ENCODE results near the gene ABLIM2. TPM values are rescaled to one million over a fixed set of nuclear protein-coding genes. Genes with fewer than 3 reads are reported as not detected.
A peak's percentile ranks its signal among the peaks of the same experiment; 100 is the strongest.

Gene ABLIM2
- polyA plus RNA-seq, 1 donor from 2014 or later, result 1.3 TPM

- no peak overlapping the region for H3K27ac Mint-ChIP-seq
- H3K4me3 Mint-ChIP-seq, result no peak overlapping the region
- no peaks in the 10 kb centered on the region for H3K9me3 Mint-ChIP-seq
- no peaks in the 10 kb centered on the region for H3K4me1 Mint-ChIP-seq
- peaks cover 5% of the 10 kb centered on the region for H3K27me3 Mint-ChIP-seq
- no peaks in the 10 kb centered on the region for H3K36me3 Mint-ChIP-seq
Observed at GRCh38 chr4:8123870-8124269, 34.7 kb downstream of the ABLIM2 start.

DNA sequence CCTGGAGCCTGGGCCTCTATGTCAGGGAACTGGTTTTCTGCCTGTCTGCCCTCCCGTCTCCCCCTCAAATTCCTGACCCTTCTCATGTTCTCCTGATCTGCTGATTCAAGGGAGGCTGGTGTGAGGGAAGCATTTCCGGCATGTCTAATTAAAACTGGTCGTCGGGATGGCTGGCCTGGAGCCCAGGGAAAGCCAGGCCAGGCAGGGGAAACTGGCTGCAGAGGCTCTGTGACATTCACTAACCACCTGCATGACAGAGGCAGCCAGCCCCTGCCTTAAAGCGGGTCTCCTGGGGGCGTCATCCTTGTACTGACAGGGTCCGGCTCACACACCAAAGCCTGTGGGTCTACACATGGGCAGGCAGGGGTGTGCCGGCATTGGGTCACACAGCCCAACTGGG, 35.2 kb downstream of the ABLIM2 start:
- Mint-ChIP-seq H3K4me1 (no peaks in the 10 kb centered on the region), H3K9me3 (no peaks in the 10 kb centered on the region), H3K27ac (no peak overlapping the region), H3K36me3 (no peaks in the 10 kb centered on the region), H3K27me3 (peaks cover 5% of the 10 kb centered on the region), H3K4me3 (no peak overlapping the region)

- H3K4me1 Mint-ChIP-seq, result no peaks in the 10 kb centered on the region
- no peak overlapping the region for H3K4me3 Mint-ChIP-seq
- H3K27me3 Mint-ChIP-seq, result peaks cover 5% of the 10 kb centered on the region
- H3K36me3 Mint-ChIP-seq, result no peaks in the 10 kb centered on the region
- no peaks in the 10 kb centered on the region for H3K9me3 Mint-ChIP-seq
- H3K27ac Mint-ChIP-seq, result no peak overlapping the region
Observed at GRCh38 chr4:8122746-8123145, 35.9 kb downstream of the ABLIM2 start.

- Mint-ChIP-seq H3K27me3 (peaks cover 2% of the 10 kb centered on the region), H3K4me1 (peaks cover 0 to 1% (median 0%) of the 10 kb centered on the region in 3 donors), H3K9me3 (no peaks in the 10 kb centered on the region), H3K36me3 (no peaks in the 10 kb centered on the region), H3K27ac (no peak overlapping the region), H3K4me3 (no peak overlapping the region)
Observed at GRCh38 chr4:8121292-8122015, 37.2 kb downstream of the ABLIM2 start.

DNA sequence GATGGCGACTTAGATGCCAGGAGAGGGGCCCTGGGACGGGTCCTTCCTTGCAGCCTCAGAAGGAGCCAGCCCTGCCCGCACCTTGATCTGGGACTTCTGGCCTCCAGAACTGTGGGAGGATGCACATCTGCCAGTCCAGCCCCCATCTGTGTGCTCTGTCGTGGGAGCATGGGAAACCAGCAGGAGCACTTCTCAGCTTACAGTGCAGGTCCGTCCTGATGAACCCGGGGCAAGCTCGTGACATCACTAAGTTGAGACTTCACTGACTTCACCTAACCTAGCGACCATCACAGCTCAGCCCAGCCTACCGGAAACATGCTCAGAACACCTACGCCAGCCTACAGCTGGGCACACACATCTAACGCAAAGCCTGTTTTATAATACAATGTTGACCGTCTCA, 38.1 kb downstream of the ABLIM2 start:
- Mint-ChIP-seq H3K9me3 (no peaks in the 10 kb centered on the region), H3K4me1 (peaks cover 0 to 1% (median 0%) of the 10 kb centered on the region in 3 donors), H3K36me3 (no peaks in the 10 kb centered on the region), H3K4me3 (no peak overlapping the region), H3K27me3 (peaks cover 2% of the 10 kb centered on the region), H3K27ac (no peak overlapping the region)

DNA sequence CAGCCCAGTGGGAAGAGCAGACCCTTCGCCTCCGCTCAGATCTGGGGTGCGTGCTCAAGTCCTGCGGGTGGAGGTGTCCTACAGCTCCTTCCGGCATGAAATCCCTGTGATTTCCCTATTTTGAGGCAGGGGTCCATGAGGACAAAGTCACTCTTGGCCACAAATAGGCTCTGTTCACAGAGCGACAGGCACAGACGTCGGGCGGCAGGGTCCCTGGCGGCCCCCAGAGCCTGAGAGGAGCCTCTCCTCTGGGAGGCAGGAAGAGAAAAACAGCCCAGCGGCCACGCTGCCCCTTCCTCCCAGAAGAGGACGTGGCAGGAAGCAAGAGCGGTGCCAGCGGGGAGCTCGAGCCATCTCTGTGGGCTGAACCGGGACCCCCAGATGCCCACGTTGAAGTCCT, 38.7 kb downstream of the ABLIM2 start:
- H3K27me3 Mint-ChIP-seq, result peaks cover 3% of the 10 kb centered on the region
- H3K36me3 Mint-ChIP-seq, result no peaks in the 10 kb centered on the region

DNA sequence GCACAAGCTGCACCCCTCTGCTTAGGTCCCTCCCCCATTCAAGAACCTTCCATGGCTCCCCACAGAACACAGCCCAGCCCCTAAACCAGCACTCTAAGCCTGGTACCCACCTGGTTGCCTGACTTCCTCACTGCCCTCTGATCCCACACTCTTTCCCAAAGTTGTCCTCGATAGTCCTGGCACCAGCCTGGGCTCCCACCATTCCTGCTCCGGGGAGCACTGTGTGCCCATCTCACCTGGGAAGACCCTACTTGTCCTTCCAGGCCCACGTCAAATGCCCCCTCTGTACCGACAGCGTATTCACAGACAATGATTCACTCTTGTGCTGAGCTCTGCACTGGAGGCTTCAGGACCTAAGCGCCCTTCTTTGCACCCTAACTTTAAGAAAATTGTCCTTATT, 40.1 kb downstream of the ABLIM2 start:
- H3K4me1 Mint-ChIP-seq, result peaks cover 0 to 4% (median 0%) of the 10 kb centered on the region in 3 donors
- no peaks in the 10 kb centered on the region for H3K9me3 Mint-ChIP-seq
- no peak overlapping the region for H3K4me3 Mint-ChIP-seq
- H3K27ac Mint-ChIP-seq, result no peak overlapping the region
- H3K27me3 Mint-ChIP-seq, result peaks cover 5% of the 10 kb centered on the region
- H3K36me3 Mint-ChIP-seq, result no peaks in the 10 kb centered on the region

More for the DNA sequence above, 38.7 kb downstream of the ABLIM2 start:
- H3K4me3 Mint-ChIP-seq, result no peak overlapping the region
- H3K9me3 Mint-ChIP-seq, result no peaks in the 10 kb centered on the region
- H3K27ac Mint-ChIP-seq, result no peak overlapping the region
- peaks cover 0 to 3% (median 0%) of the 10 kb centered on the region in 3 donors for H3K4me1 Mint-ChIP-seq

GRCh38 chr4:8118035-8118434, 40.6 kb downstream of the ABLIM2 start:
- no peaks in the 10 kb centered on the region for H3K9me3 Mint-ChIP-seq
- H3K4me3 Mint-ChIP-seq, result no peak overlapping the region
- H3K36me3 Mint-ChIP-seq, result no peaks in the 10 kb centered on the region
- peaks cover 0 to 4% (median 0%) of the 10 kb centered on the region in 3 donors for H3K4me1 Mint-ChIP-seq
- H3K27me3 Mint-ChIP-seq, result peaks cover 3% of the 10 kb centered on the region
- H3K27ac Mint-ChIP-seq, result no peak overlapping the region

DNA sequence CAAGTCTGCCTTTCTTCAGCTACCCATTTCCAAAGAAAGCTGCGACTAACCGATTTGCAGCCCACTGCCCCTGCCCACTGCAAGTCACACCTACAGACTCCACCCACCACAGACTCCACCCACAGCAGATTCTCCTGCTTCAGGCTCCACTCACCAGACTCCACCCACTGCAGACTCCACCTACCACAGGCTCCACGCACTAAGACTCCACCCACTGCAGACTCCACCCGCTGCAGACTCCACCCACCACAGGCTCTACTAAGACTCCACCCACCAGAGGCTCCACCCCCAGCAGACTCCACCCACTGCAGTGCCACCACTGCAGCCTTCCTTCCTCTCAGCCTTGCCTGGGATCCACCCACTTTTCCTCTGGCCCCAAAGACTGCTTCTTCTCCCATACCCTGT, 41.3 kb downstream of the ABLIM2 start:
- Mint-ChIP-seq H3K4me3 (no peak overlapping the region), H3K9me3 (no peaks in the 10 kb centered on the region), H3K27ac (no peak overlapping the region), H3K4me1 (peaks cover 0 to 4% (median 0%) of the 10 kb centered on the region in 3 donors), H3K27me3 (peaks cover 3% of the 10 kb centered on the region), H3K36me3 (no peaks in the 10 kb centered on the region)

GRCh38 chr4:8115916-8116315, 42.7 kb downstream of the ABLIM2 start:
- Mint-ChIP-seq H3K9me3 (peaks cover 0 to 2% (median 0%) of the 10 kb centered on the region in 3 donors), H3K27me3 (peaks cover 5% of the 10 kb centered on the region), H3K36me3 (no peaks in the 10 kb centered on the region), H3K4me3 (no peak overlapping the region), H3K27ac (no peak overlapping the region), H3K4me1 (peaks cover 0 to 4% (median 0%) of the 10 kb centered on the region in 3 donors)

DNA sequence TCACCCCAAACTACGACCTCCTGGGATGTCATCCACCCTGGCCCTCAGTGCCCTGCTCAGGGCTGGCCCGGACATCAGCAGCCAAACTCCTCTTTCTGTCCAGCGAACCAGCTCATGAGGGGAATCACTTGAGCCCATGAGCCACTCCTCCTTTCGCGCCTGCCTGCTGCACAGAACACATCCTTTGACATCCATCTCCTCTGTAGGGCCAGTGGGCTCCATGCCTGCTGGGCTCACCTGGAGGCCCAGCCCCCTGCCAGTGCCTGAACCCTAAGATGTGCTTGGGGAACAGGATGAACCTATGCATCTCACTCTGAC, 43.5 kb downstream of the ABLIM2 start:
- Mint-ChIP-seq H3K36me3 (no peaks in the 10 kb centered on the region), H3K4me3 (no peak overlapping the region), H3K27ac (no peak overlapping the region), H3K9me3 (peaks cover 0 to 2% (median 0%) of the 10 kb centered on the region in 3 donors), H3K4me1 (peaks cover 0 to 4% (median 0%) of the 10 kb centered on the region in 3 donors), H3K27me3 (peaks cover 7% of the 10 kb centered on the region)

- Mint-ChIP-seq H3K4me1 (peaks cover 0 to 4% (median 0%) of the 10 kb centered on the region in 3 donors), H3K27ac (no peak overlapping the region), H3K36me3 (no peaks in the 10 kb centered on the region), H3K9me3 (peaks cover 0 to 2% (median 0%) of the 10 kb centered on the region in 3 donors), H3K27me3 (peaks cover 7% of the 10 kb centered on the region), H3K4me3 (no peak overlapping the region)
Observed at GRCh38 chr4:8114456-8115202, 44.0 kb downstream of the ABLIM2 start.

DNA sequence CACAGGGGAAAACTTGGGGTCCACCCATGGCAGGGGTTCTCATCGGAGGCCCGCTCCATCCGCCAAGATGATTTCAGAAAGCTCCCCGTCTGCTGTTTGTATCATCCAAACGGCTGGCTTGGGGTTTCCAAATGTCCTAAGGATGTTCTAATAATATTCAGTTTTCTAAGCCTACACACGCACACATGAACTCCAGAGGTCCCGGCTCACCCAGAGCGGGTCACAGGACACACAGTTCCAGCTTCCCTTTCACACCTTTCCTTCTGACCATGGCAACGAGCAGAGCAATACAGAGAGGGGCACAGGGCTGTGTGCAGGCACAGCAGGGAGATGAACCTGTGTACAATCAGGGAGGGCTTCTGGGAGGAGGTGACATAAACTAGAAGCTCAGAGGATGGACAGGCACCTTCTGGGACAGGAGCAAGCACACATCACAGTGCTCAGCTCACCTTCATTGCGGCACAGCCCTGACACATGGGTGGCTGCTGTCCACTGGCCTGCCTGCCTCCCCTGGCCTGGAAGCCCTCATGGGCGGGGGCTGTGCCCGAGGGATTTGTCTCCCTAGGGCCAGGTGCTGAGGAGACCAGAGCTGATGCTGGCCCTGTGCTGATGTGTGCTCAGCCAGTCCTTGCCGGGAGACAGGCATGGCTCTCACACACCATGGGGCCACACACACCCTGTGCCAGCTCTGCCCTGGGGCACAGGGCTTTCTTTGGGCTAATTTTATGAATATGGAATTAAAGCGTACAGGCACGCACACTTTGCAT, 44.8 kb downstream of the ABLIM2 start:
- Mint-ChIP-seq H3K9me3 (peaks cover 0 to 2% (median 0%) of the 10 kb centered on the region in 3 donors), H3K4me3 (no peak overlapping the region), H3K27me3 (peaks cover 7% of the 10 kb centered on the region), H3K27ac (no peak overlapping the region), H3K36me3 (no peaks in the 10 kb centered on the region), H3K4me1 (peaks cover 0 to 4% (median 0%) of the 10 kb centered on the region in 3 donors)

DNA sequence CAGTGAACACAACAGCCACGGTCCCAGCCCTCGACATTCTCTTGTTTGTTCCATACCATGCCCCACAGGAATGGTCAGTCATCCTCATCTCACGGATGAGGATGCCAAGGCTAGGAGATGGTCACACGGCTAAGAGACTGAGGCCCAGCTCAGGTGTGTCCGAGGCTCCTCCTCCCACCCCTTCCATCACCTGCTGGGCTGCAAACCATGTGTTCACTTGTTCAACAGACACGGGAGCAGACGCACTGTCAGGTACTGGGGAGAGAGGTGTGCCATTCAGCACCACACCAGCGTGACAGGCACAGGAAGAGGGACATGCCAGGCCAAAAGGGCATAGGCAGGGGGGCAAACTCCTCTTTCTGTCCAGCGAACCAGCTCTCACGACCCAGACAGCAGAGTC, 45.9 kb downstream of the ABLIM2 start:
- H3K27ac Mint-ChIP-seq, result no peak overlapping the region
- H3K27me3 Mint-ChIP-seq, result peaks cover 7% of the 10 kb centered on the region
- no peak overlapping the region for H3K4me3 Mint-ChIP-seq

GRCh38 chr4:8112036-8112576, 46.5 kb downstream of the ABLIM2 start:
- H3K9me3 Mint-ChIP-seq, result peaks cover 0 to 2% (median 0%) of the 10 kb centered on the region in 3 donors
- no peaks in the 10 kb centered on the region for H3K36me3 Mint-ChIP-seq
- H3K4me3 Mint-ChIP-seq, result peak overlapping the region in 1 of 4 donors; percentile 9
- peaks cover 0 to 3% (median 0%) of the 10 kb centered on the region in 3 donors for H3K4me1 Mint-ChIP-seq
- H3K27me3 Mint-ChIP-seq, result peaks cover 7% of the 10 kb centered on the region
- H3K27ac Mint-ChIP-seq, result no peak overlapping the region

More for the DNA sequence above, 45.9 kb downstream of the ABLIM2 start:
- no peaks in the 10 kb centered on the region for H3K36me3 Mint-ChIP-seq
- peaks cover 0 to 2% (median 0%) of the 10 kb centered on the region in 3 donors for H3K9me3 Mint-ChIP-seq
- peaks cover 0 to 4% (median 0%) of the 10 kb centered on the region in 3 donors for H3K4me1 Mint-ChIP-seq

Data from IgD-negative memory B cell (primary cell).